Endothelial cell of umbilical vein (primary cell): ENCODE measurements around the gene GAK. TPM values are rescaled to one million over a fixed set of nuclear protein-coding genes. Genes with fewer than 3 reads are reported as not detected.

Experiments
- BruUV-seq: library from RNA; stranded (reverse); fragments of 400-500 nt; replicated peaks from 2 replicates; lab custom pipeline; 2021; lab: Mats Ljungman, UMichigan
- CTCF ChIA-PET: fragments of 300-600, 350-600 bp; sonication (Branson Sonifier 250); formaldehyde crosslinking; loops from one replicate; lab custom pipeline; 2021; ENCODE audit warnings: antibody characterized with exemption, inconsistent platforms; lab: Charles Lee
- POLR2A ChIA-PET: fragments of 300-600, 350-600 bp; sonication (Branson Sonifier 250); formaldehyde crosslinking; loops from one replicate; lab custom pipeline; 2021; ENCODE audit warnings: antibody characterized with exemption, inconsistent platforms; lab: Charles Lee
- DNase-seq: peaks from one replicate; pipeline ENCODE4 v3.0.0-alpha.2; 2011; ENCODE audit warnings: low read depth, low spot score
- FAIRE-seq: peaks from 2 replicates; lab custom pipeline; 2011; peaks lifted over from hg19 to GRCh38; lab: Jason Lieb, UNC
- H2AFZ ChIP-seq: 2 replicates; pipeline ENCODE4 v1.6.0; 2012; ENCODE audit warnings: low read depth, low read length, control low read depth, inconsistent platforms
- H3K27ac ChIP-seq: 2 replicates; pipeline ENCODE4 v1.5.1; 2011; ENCODE audit warnings: low read depth, mild to moderate bottlenecking, control low read depth, low read length, moderate library complexity; ENCODE audit not compliant: insufficient read depth
- H3K27me3 ChIP-seq, 2 experiments: 2 replicates each; pipeline versions ENCODE4 v1.6.0 to v1.6.1; 2011; ENCODE audit warnings: low read length in 2 of 2, mixed read lengths in 1 of 2; ENCODE audit not compliant: control insufficient read depth in 2 of 2, insufficient read depth in 2 of 2
- H3K36me3 ChIP-seq, 2 experiments: 2 replicates in 1 of 2; 3 replicates in 1 of 2; pipeline ENCODE4 v1.5.1; 2011; ENCODE audit warnings: low read length in 2 of 2, mild to moderate bottlenecking in 1 of 2, moderate library complexity in 1 of 2; ENCODE audit not compliant: control insufficient read depth in 2 of 2, insufficient read depth in 2 of 2; ENCODE audit errors: extremely low read depth in 1 of 2
- H3K4me1 ChIP-seq: 3 replicates; pipeline ENCODE4 v1.5.1; 2011; ENCODE audit warnings: mild to moderate bottlenecking, low read length; ENCODE audit not compliant: control insufficient read depth, insufficient read depth; ENCODE audit errors: extremely low read depth
- H3K4me2 ChIP-seq: 2 replicates; pipeline ENCODE4 v1.6.1; 2011; ENCODE audit warnings: low read length, control low read depth, mixed read lengths; ENCODE audit not compliant: insufficient read depth
- H3K4me3 ChIP-seq, 3 experiments: fragments of 200-600 bp in 1 of 3; sonication (generic), shearing (Covaris generic) in 1 of 3; replicated peaks in 1 of 3; 2 replicates each; pipeline ENCODE4 v1.5.1; 2011 to 2016; ENCODE audit warnings: control low read depth in 3 of 3, low read length in 3 of 3, mild to moderate bottlenecking in 2 of 3, inconsistent platforms in 1 of 3, low read depth in 1 of 3, moderate library complexity in 1 of 3; ENCODE audit not compliant: insufficient read depth in 1 of 3
- H3K79me2 ChIP-seq: 2 replicates; pipeline ENCODE4 v1.6.0; 2012; ENCODE audit warnings: low read length, inconsistent platforms; ENCODE audit not compliant: control insufficient read depth, insufficient read depth
- H3K9ac ChIP-seq: replicated peaks from 2 replicates; pipeline ENCODE3; 2011; ENCODE audit warnings: low read length, control low read depth; ENCODE audit not compliant: insufficient read depth; ENCODE audit errors: extremely low read depth
- H3K9me1 ChIP-seq: replicated peaks from 3 replicates; pipeline ENCODE4 v1.6.0; 2011; ENCODE audit warnings: mild to moderate bottlenecking, low read length; ENCODE audit not compliant: control insufficient read depth, insufficient read depth; ENCODE audit errors: extremely low read depth
- H3K9me3 ChIP-seq: replicated peaks from 2 replicates; pipeline ENCODE4 v1.5.1; 2012; ENCODE audit warnings: low read length, inconsistent platforms; ENCODE audit not compliant: control insufficient read depth, insufficient read depth
- H4K20me1 ChIP-seq: replicated peaks from 2 replicates; pipeline ENCODE3; 2011; ENCODE audit warnings: mild to moderate bottlenecking, low read length; ENCODE audit not compliant: control insufficient read depth, insufficient read depth; ENCODE audit errors: extremely low read depth
- CTCF ChIP-seq, 2 donors: IDR thresholded peaks; 1 replicate in 1 of 2; 2 replicates in 1 of 2; pipeline ENCODE4 v1.5.1; 2011; ENCODE audit warnings: low read length in 2 of 2, mild to moderate bottlenecking in 2 of 2, moderate library complexity in 2 of 2, control low read depth in 1 of 2, inconsistent platforms in 1 of 2, low read depth in 1 of 2; ENCODE audit not compliant: insufficient read depth in 1 of 2; ENCODE audit errors: extremely low read depth in 1 of 2
- EZH2 ChIP-seq: IDR thresholded peaks from 2 replicates; pipeline ENCODE4 v1.6.1; 2012; ENCODE audit warnings: borderline replicate concordance, low read depth, mild to moderate bottlenecking, moderate library complexity, low read length, inconsistent platforms; ENCODE audit not compliant: severe bottlenecking
- FOS ChIP-seq: IDR thresholded peaks from 2 replicates; pipeline ENCODE4 v1.6.1; 2011; ENCODE audit warnings: mild to moderate bottlenecking, low read length, moderate library complexity, borderline replicate concordance; ENCODE audit not compliant: insufficient read depth
- GATA2 ChIP-seq: IDR thresholded peaks from 2 replicates; pipeline ENCODE4 v1.7.0; 2011; ENCODE audit warnings: low read depth, mild to moderate bottlenecking, moderate library complexity, mixed read lengths, low read length; ENCODE audit not compliant: insufficient read length, insufficient read depth
- JUN ChIP-seq: IDR thresholded peaks from 2 replicates; pipeline ENCODE4 v1.6.1; 2011; ENCODE audit warnings: borderline replicate concordance, low read depth; ENCODE audit not compliant: insufficient read length, insufficient read depth
- MAX ChIP-seq: IDR thresholded peaks from 2 replicates; pipeline ENCODE4 v1.6.1; 2011; ENCODE audit not compliant: insufficient read depth, insufficient read length
- MYC ChIP-seq: IDR thresholded peaks from one replicate; pipeline ENCODE4 v1.6.1; 2011; ENCODE audit warnings: mild to moderate bottlenecking, low read depth, low read length
- POLR2A ChIP-seq: IDR thresholded peaks from 2 replicates; pipeline ENCODE4 v1.6.1; 2012; ENCODE audit warnings: low read depth, mild to moderate bottlenecking, control low read depth, low read length
- POLR2AphosphoS5 ChIP-seq: IDR thresholded peaks from 2 replicates; pipeline ENCODE4 v1.6.1; 2012; ENCODE audit warnings: low read depth, mild to moderate bottlenecking, control low read depth, low read length, moderate library complexity; ENCODE audit not compliant: insufficient read depth
- dilution Hi-C: fragments of 300-500 bp; cut with MboI; formaldehyde crosslinking; loops from one replicate; pipeline ENCODE4 v1.15.0; 2019; ENCODE audit warnings: low sequenced_read_pairs; ENCODE audit not compliant: extremely low pct_ligation_motif_present
- intact Hi-C: fragments of 100-400 bp; cut with micrococcal nuclease; formaldehyde crosslinking; loops from one replicate; pipeline ENCODE4 v1.10.0; 2022
- polyA plus RNA-seq, 4 experiments: library from polyadenylated mRNA; depleted of rRNA in 3 of 4; stranded (reverse) in 3 of 4; unstranded in 1 of 4; fragments of >200 nt; gene quantifications; 2 replicates each; pipeline versions ENCODE4 v1.2.1 to v1.2.3, GENCODE V29; 2011 to 2012; ENCODE audit warnings: missing spikeins in 1 of 4
- total RNA-seq: library from RNA; stranded (reverse); gene quantifications from 2 replicates; pipeline ENCODE4 v1.2.3, GENCODE V29; 2021

The GAK gene
- total and polyA plus RNA-seq, 2 donors (not counting 3 experiments of a cell fraction or from before 2014, with no cell fraction given) = 49.6 to 109 TPM

- TF ChIP-seq FOS (no peak), POLR2A (no peak), MAX (no peak), GATA2 (no peak), POLR2AphosphoS5 (no peak), JUN (no peak), EZH2 (no peak), MYC (no peak), CTCF (IDR thresholded peaks at IDR 0.05; ENCODE audit: extremely low read depth in 1 of 2, insufficient read depth in 1 of 2, low read depth in 1 of 2, low read length in 2 of 2) (no peak)
- FAIRE-seq (no peak), DNase-seq (no peak)
- H3K36me3 ChIP-seq = no peaks in the 10 kb centered on the region
- no peak overlapping the region for H2AFZ ChIP-seq
- no peak overlapping the region for H3K4me2 ChIP-seq
- intact Hi-C loops = no loop called here
- H3K9ac ChIP-seq = no peak overlapping the region
- H3K9me1 ChIP-seq = no peaks in the 10 kb centered on the region
- POLR2A ChIA-PET = no interaction called here
- no peak overlapping the region for H3K27ac ChIP-seq
- H3K4me1 ChIP-seq = no peaks in the 10 kb centered on the region
- CTCF ChIA-PET = no interaction called here
- H3K4me3 ChIP-seq = no peak overlapping the region
- H3K9me3 ChIP-seq = no peaks in the 10 kb centered on the region
- H4K20me1 ChIP-seq = no peaks in the 10 kb centered on the region
- no TSS peak for BruUV-seq
- H3K27me3 ChIP-seq = peaks cover 15 to 19% of the 10 kb centered on the region in 2 experiments
- H3K79me2 ChIP-seq = no peaks in the 10 kb centered on the region
- dilution Hi-C loops = no loop called here
Observed at GRCh38 chr4:821181-821591, 110.9 kb downstream of the GAK start.
